T-helper 1 cell treated with Interleukin-12 subunit alpha and Interleukin-12 subunit beta and Interleukin-4 antibody, amounts not matched to agents 30 ng/mL and 1 ng/mL, for 36 hours (primary cell): ENCODE data around the gene ACTL6A. TPM values are rescaled to one million over a fixed set of nuclear protein-coding genes. Genes with fewer than 3 reads are reported as not detected.
"Not testable (repeated sequence)": the region's sequence is repeated elsewhere in the genome, so short reads cannot be mapped to it uniquely, and the experiment has no call there.

Experiments
- intact Hi-C: fragments of 100-400 bp; cut with micrococcal nuclease; formaldehyde crosslinking; loops from one replicate; pipeline ENCODE4 v1.15.1; 2024
- total RNA-seq: library from RNA; stranded (reverse); gene quantifications from 2 replicates; pipeline ENCODE4 v1.2.3, GENCODE V29; 2022

The ACTL6A gene
- 77.1 and 77.8 TPM in 2 replicates for total RNA-seq

DNA sequence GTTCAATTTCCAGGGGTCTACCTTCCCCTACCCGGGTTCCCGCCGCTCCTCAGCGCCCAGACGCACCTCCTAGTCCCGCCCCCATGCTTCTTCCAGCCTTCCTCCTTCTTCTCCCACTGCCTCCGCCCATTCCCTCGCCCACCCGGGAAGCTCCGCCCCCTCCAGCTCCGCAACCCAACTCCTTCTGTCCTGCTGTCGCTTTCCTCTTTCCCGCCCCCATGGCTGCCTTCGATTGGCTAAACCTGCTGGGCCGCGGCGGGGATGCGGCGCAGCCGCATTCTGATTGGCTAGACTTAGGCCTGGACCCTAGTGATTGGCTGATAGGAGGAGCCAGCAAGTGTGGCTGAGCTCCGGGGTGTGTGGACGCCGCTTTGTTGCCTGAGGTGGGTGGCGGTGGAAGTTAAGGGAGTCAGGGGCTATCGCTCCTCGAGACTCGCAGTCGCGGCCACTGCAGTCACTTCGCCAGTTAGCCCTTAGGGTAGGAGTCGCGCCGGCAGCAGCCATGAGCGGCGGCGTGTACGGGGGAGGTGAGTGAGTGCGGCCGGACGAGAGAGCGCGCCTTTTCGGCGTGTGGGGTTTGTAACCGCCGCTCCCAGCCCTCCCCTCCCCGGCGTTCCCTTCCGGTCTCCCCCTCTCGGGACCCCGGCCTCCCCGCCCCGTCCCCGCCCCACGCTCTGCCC lies at the start of gene ACTL6A:
Gene ACTL6A, plus strand, starts transcription at position 336 of the 680 bp plus-strand sequence. Its CDS starts 167 bp downstream, at position 503.
- intact Hi-C loops: loop anchor here (1.0 to 5.0 kb wide), 17 partner anchors 42 to 1427 kb away; partner anchors contain the start of genes DNAJC19, FXR1, GNB4 and MFN1

DNA sequence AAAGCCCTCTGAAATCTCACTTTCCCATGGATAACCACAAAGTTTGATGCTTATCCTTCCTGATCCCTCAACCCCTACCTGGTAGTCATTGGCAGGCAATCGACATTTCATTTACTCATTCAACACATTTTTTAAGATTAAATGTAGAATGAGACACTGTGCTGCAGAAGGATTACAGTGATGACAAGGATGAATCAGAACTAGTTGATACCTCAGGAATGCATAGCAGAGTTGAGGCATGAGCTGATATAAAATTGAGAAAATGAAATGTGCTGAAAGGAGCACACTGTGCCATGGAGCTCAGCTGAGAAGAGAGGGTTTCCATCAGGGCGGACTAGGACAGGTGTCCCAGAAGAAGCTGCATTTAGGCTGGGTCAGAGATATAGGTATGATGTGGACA lies 48.9 kb upstream of the ACTL6A start:
- intact Hi-C loops: no loop called here

DNA sequence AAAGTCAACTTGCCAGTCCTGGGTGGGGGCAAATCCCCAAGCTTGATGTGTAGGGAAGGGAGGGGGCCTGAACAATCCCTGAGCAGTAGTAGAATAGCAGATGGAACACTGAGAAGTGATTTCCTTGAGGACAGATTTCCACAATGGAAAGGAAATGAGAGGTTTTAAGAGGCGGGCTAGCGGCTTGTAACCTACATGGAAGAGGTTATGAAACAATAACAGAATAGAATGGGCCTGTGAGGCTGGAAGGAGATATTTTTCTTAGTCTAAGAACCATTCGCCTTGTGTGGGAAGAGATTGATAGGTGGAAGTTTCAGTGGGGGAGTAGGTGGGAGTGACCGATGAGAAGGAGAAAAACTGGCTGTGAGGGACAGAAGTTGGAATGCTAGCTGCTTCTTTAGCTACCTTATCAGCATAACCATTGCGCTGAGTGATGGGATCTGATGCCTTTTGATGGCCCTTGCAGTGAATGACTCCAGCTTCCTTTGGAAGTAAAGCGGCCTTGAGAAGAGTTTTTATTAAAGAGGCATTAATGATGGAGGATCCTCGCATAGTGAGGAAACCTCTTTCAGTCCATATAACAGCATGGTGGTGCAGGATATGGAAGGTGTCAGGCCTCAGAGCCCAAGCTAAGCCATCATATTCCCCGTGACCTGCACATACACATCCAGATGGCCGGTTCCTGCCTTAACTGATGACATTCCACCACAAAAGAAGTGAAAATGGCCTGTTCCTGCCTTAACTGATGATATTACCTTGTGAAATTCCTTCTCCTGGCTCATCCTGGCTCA lies 46.1 kb upstream of the ACTL6A start:
- intact Hi-C loops: not testable (repeated sequence)

DNA sequence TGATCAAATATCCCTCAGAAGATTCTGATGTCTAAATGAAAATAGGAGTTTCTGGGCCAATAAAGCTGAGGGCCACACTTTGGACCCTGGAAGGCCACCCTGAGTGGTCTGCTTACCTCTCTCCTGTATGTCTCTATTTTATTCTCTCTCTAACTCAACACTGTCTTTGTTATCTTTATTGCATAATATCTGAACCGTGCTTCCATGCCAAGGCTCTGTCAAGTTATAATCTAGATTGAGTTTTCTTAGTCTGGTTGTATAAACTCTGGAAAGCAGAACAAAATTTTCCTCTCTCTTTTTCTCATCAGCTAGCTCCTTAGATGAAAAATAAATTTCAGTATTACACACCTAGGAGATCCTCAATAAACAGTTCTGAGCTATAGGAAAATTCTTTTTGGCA lies 36.2 kb upstream of the ACTL6A start:
- intact Hi-C loops: no loop called here

DNA sequence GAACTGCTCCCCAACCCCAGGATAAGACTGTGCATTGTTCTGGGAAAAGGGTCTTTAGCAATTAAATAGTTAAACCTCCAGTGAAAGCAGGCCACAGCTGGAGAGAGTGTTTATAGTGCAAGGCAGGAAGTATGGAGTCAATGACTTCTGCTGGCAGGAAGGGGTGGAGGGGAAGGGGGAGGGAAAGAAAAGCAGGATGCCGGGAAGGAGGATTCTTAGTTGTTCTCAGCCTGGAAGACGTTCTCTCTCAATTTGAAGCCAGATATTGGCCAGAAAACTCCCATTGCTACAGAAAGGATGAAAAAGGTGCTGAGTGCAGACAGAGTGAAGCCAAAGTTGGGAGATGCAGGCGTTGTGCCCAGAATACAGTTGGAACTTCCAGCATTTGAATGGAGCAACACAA lies 35.7 kb upstream of the ACTL6A start:
- intact Hi-C loops: no loop called here

DNA sequence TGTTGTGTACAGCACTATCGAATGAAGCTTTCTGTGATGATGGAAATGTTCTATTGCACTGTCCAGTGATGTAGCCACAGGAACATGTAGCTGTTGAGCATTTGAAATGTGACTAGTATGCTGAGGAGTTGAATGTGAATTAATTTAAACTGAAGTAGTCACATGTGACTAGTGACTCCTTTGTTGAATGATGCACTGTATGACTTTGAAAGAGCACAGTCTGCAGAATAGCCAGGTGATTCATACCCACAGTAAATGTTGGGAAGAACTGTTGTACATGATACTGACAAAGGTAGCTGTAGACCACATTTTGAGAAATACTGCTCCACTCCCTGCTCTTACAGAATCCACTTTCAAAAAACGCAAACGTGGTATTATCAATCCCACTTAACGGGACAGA lies 34.0 kb upstream of the ACTL6A start:
- intact Hi-C loops: no loop called here

DNA sequence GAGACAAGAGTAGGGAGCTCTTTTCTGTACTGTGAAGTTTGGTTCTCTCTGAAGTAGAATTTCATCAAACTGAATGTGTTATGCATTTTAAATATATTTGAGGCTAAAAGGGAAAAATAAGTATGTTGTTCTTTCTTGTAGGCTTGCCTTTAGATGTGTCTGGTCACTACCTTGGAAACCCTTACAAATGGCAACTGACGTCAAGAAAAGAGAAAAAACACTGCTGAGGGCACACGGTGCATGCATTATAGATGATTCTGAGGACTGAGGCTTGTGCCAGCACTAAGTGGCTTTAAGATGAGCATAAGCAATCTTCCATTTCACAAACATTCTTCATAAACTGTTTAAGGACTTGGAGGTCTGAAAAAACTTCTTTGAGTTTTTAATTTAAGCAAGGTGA lies 31.1 kb upstream of the ACTL6A start:
- intact Hi-C loops: no loop called here

DNA sequence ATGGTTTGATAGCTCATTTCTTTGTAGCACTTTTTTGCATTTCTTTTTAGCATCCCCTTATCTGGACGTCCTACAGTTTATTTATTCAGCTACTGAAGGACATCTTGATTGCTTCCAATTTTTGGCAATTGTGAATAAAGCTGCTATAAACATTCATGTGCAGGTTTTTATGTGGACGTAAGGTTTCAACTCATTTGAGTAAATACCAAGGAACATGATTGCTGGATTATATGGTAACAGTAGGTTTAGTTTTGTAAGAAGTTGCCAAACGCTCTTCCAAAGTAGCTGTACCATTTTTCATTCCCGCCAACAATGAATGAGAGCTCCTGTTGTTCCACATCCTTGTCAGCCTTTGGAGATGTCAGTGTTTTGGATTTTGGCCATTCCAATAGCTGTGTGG lies 29.5 kb upstream of the ACTL6A start:
- intact Hi-C loops: no loop called here

DNA sequence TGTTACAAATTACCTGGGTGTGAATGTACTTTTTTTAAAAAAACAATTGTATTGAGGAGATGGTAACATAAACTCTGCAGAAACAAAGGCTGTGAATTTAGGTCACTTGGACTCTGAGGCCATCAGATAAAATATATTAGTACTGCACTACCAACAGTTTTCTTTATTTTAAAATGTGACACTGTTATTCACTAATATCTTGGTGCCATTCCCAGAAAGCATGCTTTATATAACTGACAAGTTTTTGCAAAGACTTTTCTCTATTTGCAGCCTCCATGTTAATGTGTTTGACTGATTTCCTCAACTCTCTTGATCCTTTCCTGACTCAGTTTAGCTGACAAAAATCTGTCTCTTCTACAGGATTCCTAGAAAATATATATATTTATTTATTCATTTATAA lies 26.5 kb upstream of the ACTL6A start:
- intact Hi-C loops: no loop called here

DNA sequence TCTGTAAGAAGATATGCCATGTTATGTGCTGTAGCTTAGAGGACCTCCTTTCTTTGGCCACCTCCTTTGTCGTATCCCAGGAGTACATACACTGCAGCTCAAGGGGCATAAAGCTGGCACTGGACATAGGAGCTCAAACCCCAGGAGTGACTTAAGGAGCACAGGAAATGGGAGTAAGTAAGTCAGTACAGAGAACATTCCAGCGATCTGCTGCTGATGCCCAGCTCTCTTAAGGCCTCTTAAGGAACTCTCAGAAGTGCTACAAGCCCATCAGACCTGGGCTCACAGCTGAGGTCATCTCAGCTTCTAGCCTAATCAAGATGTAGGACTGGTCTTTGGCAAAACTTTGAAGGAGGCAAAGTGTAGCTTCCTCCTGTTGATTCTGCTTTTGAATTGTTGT lies 21.6 kb upstream of the ACTL6A start:
- intact Hi-C loops: no loop called here

DNA sequence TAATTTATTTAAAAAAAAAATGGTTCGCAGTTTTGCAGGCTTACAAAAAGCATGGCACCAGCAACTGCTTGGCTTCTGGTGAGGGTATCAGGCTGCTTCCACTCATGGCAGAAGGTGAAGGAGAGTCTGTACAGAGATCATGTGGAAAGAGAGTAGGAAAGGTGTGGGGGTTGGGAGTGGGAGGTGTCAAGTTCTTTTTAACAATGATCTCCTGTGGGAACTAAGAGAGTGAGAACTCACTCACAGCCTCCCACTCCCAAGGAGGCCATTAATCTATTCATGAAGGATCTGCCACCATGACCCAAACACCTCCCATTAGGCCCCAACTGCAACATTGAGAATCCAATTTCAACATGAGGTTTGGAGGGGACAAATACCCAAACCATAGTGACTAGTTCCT lies 21.1 kb upstream of the ACTL6A start:
- intact Hi-C loops: no loop called here

DNA sequence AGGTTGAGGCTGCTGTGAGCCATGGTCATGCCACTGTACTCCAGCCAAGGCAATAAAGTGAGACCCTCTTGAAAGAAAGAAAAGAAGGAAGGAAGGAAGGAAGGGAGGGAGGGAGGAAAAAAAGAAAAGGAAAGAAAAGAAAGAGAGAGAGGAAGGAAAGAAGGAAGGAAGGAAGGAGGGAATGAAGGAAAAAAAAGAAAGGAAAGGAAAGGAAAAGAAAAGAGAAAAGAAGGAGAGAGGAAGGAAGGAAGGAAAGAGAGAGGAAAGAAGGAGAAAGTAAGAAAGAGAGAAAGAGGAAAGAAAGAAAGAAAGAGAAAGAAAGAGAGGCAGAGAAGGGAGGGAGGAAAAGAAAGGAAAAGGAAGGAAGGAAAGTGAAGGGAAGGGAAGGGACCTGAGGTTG lies 20.4 kb upstream of the ACTL6A start:
- intact Hi-C loops: no loop called here

DNA sequence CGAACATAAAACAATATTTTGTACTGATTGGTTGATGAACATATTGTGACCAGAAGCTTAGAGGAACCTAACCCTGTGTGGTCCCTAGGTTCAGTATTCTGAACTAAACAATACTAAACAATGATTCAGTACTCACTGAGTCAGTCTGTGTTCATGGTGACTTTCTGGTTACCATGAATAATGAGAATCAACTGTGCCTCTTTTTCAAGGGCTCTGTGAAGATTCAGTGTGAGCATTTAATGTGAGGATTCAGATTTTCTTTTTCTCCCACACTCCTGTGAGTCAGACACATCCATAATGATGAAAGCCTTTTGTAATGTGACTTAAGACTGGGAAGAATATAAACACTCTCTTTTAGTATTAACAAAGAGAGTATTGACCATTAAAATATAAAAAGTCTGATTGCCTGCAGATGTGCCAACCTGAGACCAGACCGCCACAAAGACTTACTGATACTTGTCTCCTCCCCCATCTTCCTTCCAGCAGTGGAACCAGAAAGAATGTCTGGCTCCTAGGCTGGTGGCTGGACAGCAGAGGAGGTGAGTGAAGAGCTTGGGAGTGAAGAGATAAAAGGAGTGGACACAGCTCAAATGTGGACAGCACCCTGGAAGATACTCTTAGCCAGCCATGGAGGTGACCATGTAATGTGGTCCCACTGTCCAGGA lies 17.6 kb upstream of the ACTL6A start:
- intact Hi-C loops: no loop called here

DNA sequence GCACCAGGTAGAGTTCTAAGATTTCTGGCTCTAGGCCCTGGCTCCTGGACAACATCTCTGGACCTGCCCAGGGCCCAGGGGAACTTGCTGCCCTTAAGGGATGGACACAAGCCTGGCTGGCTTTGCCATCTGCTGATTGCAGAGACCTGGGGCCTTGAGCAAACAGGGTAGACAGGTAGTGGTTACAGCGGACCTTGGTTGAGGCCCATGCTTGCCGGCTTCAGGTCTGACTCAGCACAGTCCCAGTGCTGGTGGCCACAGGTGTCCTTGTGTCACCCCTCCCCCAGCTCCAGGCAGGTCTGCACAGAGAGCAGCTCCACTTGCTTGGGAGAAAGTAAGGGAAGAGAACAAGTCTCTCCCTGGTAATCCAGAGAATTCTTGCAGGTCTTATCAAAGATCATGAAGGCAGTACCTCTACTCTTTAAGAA lies 15.9 kb upstream of the ACTL6A start:
- intact Hi-C loops: no loop called here

DNA sequence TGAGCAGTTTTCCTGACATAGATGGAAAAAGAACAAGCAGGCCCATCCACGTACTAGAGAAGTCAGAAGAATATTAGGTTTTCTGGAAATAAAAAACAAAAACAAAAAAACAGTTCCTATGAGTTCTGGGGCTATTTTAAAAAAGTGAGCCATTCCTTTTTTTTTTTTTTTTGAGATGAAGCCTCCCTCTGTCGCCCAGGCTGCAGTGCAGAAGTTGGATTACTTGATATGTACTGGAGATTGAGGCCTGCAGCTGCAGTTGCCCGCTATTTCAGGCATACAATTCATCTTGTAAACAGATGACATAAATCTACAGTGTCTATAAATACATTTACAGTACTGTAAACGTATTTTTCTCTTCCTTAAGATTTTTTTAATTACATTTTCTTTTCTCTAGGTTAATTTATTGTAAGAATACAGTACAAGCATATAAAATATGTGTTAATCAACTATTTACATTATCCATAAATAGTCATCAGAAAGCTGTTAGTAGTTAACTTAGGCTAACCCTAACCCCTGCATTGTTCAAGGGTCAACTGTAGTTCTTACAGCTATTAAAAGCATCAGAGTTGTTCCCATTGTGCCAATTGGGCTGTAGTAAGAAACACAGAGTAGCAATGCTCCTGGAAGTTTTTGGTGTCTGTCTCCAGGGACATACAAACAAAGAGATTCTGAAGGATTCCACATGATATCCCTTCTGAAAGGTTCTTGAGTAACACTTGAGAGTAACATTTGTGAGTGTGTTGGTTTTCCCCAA lies 11.2 kb upstream of the ACTL6A start:
- intact Hi-C loops: no loop called here

DNA sequence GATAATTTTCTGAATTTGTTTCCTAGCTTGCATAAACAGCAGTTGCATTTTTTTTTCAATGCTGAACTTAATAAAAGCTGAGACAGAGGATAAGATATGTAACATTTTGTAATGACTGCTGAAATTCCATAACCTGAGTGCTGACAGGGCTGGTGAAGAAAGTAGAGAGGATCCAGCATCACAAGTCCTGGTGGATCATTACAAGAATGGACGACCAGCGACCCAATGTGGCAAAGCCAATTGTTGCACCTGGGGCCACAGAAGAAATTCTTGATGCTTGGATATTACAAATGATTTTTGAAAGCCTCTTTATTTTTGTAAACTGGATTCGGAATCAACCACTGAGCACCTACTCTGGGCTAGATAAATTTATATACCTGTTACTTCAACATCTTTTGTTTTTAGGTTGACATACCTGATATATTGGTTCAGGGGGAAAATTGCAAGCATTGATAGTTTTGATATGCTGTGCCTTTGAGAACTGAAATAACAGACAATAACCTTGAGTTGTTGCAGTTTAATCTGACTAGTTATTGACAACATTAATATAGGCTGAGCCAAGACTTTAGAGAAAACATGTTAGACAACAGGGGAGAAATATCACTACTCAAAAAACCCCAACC lies 3.9 kb upstream of the ACTL6A start:
- intact Hi-C loops: loop anchor here (1.0 kb wide), 5 partner anchors 113 to 544 kb away; no protein-coding TSS in a partner anchor

DNA sequence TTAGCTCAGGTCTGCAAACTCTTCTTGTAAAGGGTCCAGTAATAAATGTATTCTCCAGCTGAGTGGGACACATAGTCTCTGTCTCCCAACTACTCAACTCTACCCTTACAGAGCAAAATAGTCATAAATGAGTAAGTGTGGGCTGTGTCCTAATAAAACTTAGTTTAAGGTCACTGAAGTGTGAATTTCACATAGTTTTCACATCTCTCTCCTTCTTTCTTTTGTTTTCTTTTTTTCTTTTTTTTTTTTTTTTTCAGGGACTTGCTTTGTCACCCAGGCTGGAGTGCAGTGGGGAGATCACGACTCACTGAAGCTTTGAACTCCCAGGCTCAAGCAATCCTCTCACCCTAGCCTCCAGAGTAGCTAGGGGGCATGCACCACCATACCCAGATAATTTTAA lies 1.9 kb upstream of the ACTL6A start:
- intact Hi-C loops: loop anchor here (5.0 kb wide), 1 partner anchor 298 kb away; no protein-coding TSS in a partner anchor

DNA sequence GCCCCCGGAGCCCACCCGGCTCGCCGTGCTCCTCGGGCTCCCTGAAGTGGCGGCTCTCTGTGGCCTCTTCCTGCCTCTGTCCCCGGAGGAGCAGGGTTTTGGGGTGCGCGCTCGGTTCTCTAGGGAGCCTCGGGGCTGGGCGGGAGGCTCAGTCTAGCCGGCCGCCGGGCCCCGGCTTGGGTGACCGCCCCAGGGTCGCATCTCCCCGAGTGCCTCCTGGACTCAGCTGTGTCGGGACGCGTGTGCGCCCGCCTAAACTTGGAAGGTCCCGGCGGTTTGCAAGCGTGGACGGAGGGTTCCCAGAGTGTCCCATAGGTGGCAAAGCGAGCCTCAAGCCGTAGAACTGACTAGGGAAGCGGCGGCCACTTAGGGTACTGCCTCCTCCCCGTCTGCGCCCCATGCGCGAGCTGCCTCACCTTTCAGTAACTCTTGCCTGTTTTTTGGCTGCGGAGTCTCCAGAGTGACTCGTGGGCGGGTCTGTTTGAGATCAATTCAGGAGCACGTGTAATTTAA lies 601 bp downstream of the ACTL6A start:
- intact Hi-C loops: loop anchor here (1.0 to 5.0 kb wide), 6 partner anchors 117 to 1127 kb away; partner anchors contain the start of genes TTC14 and ZMAT3

DNA sequence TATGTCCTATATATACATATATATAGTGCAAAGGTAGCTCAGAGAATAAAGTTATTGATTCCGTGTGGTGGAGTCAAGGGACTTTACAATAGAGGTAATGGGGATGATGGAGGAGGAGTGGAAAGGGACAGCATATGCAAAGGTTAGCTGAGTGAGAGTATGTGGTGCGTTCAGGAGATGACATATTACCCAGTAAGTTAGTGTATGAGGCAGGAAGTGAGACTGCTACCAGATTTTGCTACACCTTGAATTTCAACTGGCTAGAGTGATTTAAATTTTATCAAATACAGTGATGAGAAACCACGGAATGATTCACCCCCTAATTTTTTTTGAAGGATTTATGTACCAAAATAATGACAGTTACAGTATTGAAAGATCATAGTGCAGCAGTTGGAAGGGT lies 2.8 kb downstream of the ACTL6A start:
- intact Hi-C loops: no loop called here

DNA sequence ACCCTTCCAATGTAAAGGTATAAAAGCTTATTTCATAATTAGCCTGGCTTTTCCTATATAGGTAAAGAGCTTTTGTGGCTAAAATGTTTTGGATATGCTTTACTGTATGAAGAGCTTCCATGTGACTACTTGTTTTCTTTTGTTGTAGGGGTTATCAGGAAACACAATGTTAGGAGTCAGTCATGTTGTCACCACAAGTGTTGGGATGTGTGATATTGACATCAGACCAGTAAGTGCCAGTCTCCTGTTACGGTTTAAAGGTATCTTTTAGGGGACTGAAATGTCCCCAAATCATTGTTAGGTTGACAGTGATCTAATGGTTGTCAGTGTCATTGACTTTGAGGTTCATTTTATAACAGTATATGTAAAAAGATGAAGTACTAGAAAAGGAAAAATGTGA lies 18.3 kb downstream of the ACTL6A start:
- intact Hi-C loops: no loop called here

DNA sequence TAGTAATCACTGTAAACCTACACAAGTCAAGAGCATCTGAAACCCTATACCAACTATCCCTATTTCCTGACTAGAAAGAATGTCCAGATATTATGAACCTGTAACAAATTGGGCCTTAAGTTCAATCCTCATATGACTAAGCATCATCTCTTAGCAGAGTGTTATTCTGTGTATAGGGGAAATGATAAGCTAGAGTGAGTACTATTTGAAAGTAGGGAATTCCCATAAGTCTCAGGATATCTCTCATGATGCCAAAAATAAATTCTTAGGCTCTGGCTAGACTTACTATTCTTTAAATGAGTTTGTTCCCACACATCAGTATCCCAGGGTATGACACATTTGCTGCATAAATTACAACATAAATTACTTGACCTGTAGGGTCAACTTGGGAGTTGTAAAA lies 26.4 kb downstream of the ACTL6A start:
- intact Hi-C loops: no loop called here
